VCaP (cell line): ENCODE data around the gene NDST4.

ENCODE experiments used
- H3K27ac ChIP-seq: fragments of 450-650 bp; 2 replicates; pipeline ENCODE4 v1.5.1; 2017
- CTCF ChIP-seq: fragments of 450-650 bp; conservative IDR thresholded peaks from 2 replicates; pipeline ENCODE4 v1.5.1; 2017; ENCODE audit warnings: mild to moderate bottlenecking, moderate library complexity

Gene NDST4

GRCh38 chr4:114911111-114911510 lies 202.3 kb downstream of the NDST4 start:
- no peak overlapping the region for H3K27ac ChIP-seq

GRCh38 chr4:114907568-114907967 lies 205.9 kb downstream of the NDST4 start:
- TF ChIP-seq CTCF = no peak
- no peak overlapping the region for H3K27ac ChIP-seq

More at GRCh38 chr4:114911111-114911510, 202.3 kb downstream of the NDST4 start:
- TF ChIP-seq CTCF = no peak

- no peak overlapping the region for H3K27ac ChIP-seq
- no peak for TF ChIP-seq CTCF
Observed at GRCh38 chr4:114905017-114905416, 208.4 kb downstream of the NDST4 start.

GRCh38 chr4:114900934-114901333 lies 212.5 kb downstream of the NDST4 start:
- H3K27ac ChIP-seq = no peak overlapping the region
- TF ChIP-seq CTCF = no peak

- TF ChIP-seq CTCF = no peak
- H3K27ac ChIP-seq = no peak overlapping the region
Observed at GRCh38 chr4:114890773-114891172, 222.6 kb downstream of the NDST4 start.

GRCh38 chr4:114886761-114887160 lies 226.7 kb downstream of the NDST4 start:
- no peak for TF ChIP-seq CTCF
- H3K27ac ChIP-seq = no peak overlapping the region

GRCh38 chr4:114883641-114884040 lies 229.8 kb downstream of the NDST4 start:
- no peak overlapping the region for H3K27ac ChIP-seq
- TF ChIP-seq CTCF = no peak
